ENCODE measurements around the gene FHOD3. TPM values are rescaled to one million over a fixed set of nuclear protein-coding genes. Genes with fewer than 3 reads are reported as not detected.
"Not testable (repeated sequence)": the region's sequence is repeated elsewhere in the genome, so short reads cannot be mapped to it uniquely, and the experiment has no call there.

The FHOD3 gene
- total RNA-seq, 1 donor from 2014 or later: 5.6 TPM

- Histone ChIP-seq H3K4me1 (no peaks in the 10 kb centered on the region), H3K4me3 (no peak overlapping the region), H3K9me3 (no peaks in the 10 kb centered on the region), H3K27ac (no peak overlapping the region), H3K27me3 (no peaks in the 10 kb centered on the region), H3K36me3 (no peaks in the 10 kb centered on the region)
- intact Hi-C loops (cut with DNase I): no loop called here
- peak; percentile 80 to 88 for DNase-seq (ENCODE audit: extremely low spot score in 2 of 2)
- no peak for TF ChIP-seq POLR2AphosphoS5 (IDR thresholded peaks at IDR 0.05; ENCODE audit: insufficient read depth in 1 of 2, low read depth in 1 of 2)
- TF ChIP-seq CTCF (IDR thresholded peaks at IDR 0.05): no peak
- no peak for TF ChIP-seq POLR2A (IDR thresholded peaks at IDR 0.05)
Observed at GRCh38 chr18:36543991-36544725, 246.6 kb downstream of the FHOD3 start.

GRCh38 chr18:36545821-36546427, 248.4 kb downstream of the FHOD3 start:
- DNase-seq (ENCODE audit: extremely low spot score in 2 of 2): peak; percentile 28 to 49
- H3K36me3 ChIP-seq: no peaks in the 10 kb centered on the region
- no peak overlapping the region for H3K4me3 ChIP-seq
- H3K9me3 ChIP-seq: no peaks in the 10 kb centered on the region
- intact Hi-C loops (cut with DNase I): no loop called here
- H3K27me3 ChIP-seq: no peaks in the 10 kb centered on the region
- no peak overlapping the region for H3K27ac ChIP-seq
- no peak for TF ChIP-seq POLR2AphosphoS5 (IDR thresholded peaks at IDR 0.05; ENCODE audit: insufficient read depth in 1 of 2, low read depth in 1 of 2)
- TF ChIP-seq POLR2A (IDR thresholded peaks at IDR 0.05): no peak
- no peak for TF ChIP-seq CTCF (IDR thresholded peaks at IDR 0.05)
- no peaks in the 10 kb centered on the region for H3K4me1 ChIP-seq

- no peaks in the 10 kb centered on the region for H3K4me1 ChIP-seq
- H3K36me3 ChIP-seq: no peaks in the 10 kb centered on the region
- peak; percentile 52 to 58 for DNase-seq (ENCODE audit: extremely low spot score in 2 of 2)
- intact Hi-C loops (cut with DNase I): no loop called here
- no peak overlapping the region for H3K4me3 ChIP-seq
- no peak overlapping the region for H3K27ac ChIP-seq
- H3K9me3 ChIP-seq: no peaks in the 10 kb centered on the region
- no peaks in the 10 kb centered on the region for H3K27me3 ChIP-seq
- TF ChIP-seq POLR2AphosphoS5 (IDR thresholded peaks at IDR 0.05; ENCODE audit: insufficient read depth in 1 of 2, low read depth in 1 of 2) (no peak), POLR2A (IDR thresholded peaks at IDR 0.05) (no peak), CTCF (IDR thresholded peaks at IDR 0.05) (no peak)
Observed at GRCh38 chr18:36546876-36547275, 249.4 kb downstream of the FHOD3 start.

- TF ChIP-seq CTCF (IDR thresholded peaks at IDR 0.05): no peak
- no peak overlapping the region for H3K4me3 ChIP-seq
- no peak overlapping the region for H3K27ac ChIP-seq
- no peaks in the 10 kb centered on the region for H3K9me3 ChIP-seq
- H3K27me3 ChIP-seq: no peaks in the 10 kb centered on the region
- H3K36me3 ChIP-seq: no peaks in the 10 kb centered on the region
- peak in 1 of 2 donors; percentile 43 for DNase-seq (ENCODE audit: extremely low spot score in 2 of 2)
- intact Hi-C loops (cut with DNase I): no loop called here
- no peaks in the 10 kb centered on the region for H3K4me1 ChIP-seq
Observed at GRCh38 chr18:36547544-36547943, 250.0 kb downstream of the FHOD3 start.

GRCh38 chr18:36551274-36551673, 253.8 kb downstream of the FHOD3 start:
- H3K27ac ChIP-seq; H3K9me3 ChIP-seq; H3K4me1 ChIP-seq; DNase-seq (ENCODE audit: extremely low spot score in 2 of 2); H3K4me3 ChIP-seq; intact Hi-C loops (cut with DNase I); H3K27me3 ChIP-seq; H3K36me3 ChIP-seq: not testable (repeated sequence)
